ENCODE measurements around the gene SPATA2. TPM values are rescaled to one million over a fixed set of nuclear protein-coding genes. Genes with fewer than 3 reads are reported as not detected.

The SPATA2 gene
- total RNA-seq, 1 donor from 2014 or later = 9.7 TPM

DNA sequence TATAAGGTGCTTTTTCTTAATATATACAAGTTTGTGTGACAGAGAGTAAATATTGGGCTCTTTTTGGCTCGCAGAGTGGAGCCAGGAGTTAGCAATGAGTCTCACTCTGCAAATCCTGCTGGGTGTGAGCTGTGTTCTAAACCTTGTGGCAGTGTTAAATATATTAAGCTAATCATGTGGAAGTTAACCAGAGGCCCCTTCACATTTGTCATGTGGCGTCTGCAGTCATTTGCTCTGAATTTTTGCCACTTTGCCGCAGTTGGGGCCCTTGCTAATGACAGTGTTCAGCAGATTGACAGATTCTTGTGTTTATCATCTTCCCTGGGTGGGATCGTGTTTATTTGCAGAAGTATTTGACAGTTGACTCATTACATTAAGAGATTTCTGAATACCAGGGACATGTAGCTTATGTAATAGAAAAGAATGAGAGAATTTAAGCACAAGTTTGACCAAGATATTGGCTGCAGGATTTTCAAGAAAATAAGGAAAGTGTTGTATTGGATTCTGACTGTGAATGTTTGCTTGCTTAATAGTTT is 37.9 kb downstream of the SPATA2 start:
- H3K9me3 Mint-ChIP-seq (ENCODE audit: unreplicated experiment) = no peaks in the 10 kb centered on the region
- no peak for DNase-seq
- no peak overlapping the region for H3K4me3 Mint-ChIP-seq (ENCODE audit: unreplicated experiment)
- H3K36me3 Mint-ChIP-seq (ENCODE audit: unreplicated experiment) = no peaks in the 10 kb centered on the region
- H3K27ac Mint-ChIP-seq (ENCODE audit: unreplicated experiment) = no peak overlapping the region
- peaks cover 2% of the 10 kb centered on the region for H3K4me1 Mint-ChIP-seq (ENCODE audit: low read depth, unreplicated experiment)
- TF ChIP-seq, protein P1, sequence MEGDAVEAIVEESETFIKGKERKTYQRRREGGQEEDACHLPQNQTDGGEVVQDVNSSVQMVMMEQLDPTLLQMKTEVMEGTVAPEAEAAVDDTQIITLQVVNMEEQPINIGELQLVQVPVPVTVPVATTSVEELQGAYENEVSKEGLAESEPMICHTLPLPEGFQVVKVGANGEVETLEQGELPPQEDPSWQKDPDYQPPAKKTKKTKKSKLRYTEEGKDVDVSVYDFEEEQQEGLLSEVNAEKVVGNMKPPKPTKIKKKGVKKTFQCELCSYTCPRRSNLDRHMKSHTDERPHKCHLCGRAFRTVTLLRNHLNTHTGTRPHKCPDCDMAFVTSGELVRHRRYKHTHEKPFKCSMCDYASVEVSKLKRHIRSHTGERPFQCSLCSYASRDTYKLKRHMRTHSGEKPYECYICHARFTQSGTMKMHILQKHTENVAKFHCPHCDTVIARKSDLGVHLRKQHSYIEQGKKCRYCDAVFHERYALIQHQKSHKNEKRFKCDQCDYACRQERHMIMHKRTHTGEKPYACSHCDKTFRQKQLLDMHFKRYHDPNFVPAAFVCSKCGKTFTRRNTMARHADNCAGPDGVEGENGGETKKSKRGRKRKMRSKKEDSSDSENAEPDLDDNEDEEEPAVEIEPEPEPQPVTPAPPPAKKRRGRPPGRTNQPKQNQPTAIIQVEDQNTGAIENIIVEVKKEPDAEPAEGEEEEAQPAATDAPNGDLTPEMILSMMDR (IDR thresholded peaks at IDR 0.05; ENCODE audit: partially characterized antibody, unreplicated experiment) = no peak
- H3K27me3 Mint-ChIP-seq (ENCODE audit: unreplicated experiment) = no peaks in the 10 kb centered on the region

DNA sequence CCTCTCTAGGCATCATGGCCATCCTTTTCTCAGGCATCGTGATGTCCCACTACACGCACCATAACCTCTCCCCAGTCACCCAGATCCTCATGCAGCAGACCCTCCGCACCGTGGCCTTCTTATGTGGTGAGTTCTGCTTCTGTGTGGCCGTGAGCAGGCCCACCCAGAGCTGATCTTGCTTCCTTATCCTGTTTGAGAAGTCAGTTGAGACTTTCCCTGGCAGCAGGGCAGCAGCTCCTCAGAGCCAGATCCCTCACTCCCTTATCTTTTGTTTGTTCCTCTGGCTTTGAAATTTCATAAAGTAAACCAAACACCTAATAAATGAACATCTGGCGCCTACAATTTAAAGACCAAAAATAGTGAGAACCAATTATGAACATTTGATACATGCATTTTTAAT is 40.6 kb downstream of the SPATA2 start:
- Mint-ChIP-seq H3K27me3 (ENCODE audit: unreplicated experiment) (peaks cover 3% of the 10 kb centered on the region), H3K27ac (ENCODE audit: unreplicated experiment) (no peak overlapping the region), H3K36me3 (ENCODE audit: unreplicated experiment) (no peaks in the 10 kb centered on the region), H3K9me3 (ENCODE audit: unreplicated experiment) (no peaks in the 10 kb centered on the region), H3K4me1 (ENCODE audit: low read depth, unreplicated experiment) (peaks cover 3% of the 10 kb centered on the region), H3K4me3 (ENCODE audit: unreplicated experiment) (no peak overlapping the region)
- DNase-seq = no peak
- TF ChIP-seq, protein P1 (IDR thresholded peaks at IDR 0.05; ENCODE audit: partially characterized antibody, unreplicated experiment) = no peak

DNA sequence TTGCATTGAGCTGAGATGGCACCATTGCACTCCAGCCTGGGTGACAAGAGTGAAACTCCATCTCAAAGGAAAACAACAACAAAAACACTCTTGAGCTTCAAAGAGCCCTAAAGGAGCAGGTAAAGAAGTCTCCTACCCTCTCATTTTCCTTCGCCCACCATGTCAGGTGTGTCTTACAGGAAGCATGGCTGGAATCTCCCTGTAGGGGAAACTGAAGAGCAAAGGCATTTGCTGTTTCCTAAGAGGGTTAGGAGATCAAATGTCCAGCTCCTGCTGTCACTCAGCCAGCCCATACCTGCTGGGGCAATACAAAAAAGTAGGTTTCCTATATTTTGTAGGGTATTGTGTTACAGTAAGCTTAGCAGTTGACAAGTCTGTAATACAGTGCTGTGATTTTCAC is 43.3 kb downstream of the SPATA2 start:
- Mint-ChIP-seq H3K27ac (ENCODE audit: unreplicated experiment) (no peak overlapping the region), H3K36me3 (ENCODE audit: unreplicated experiment) (no peaks in the 10 kb centered on the region), H3K27me3 (ENCODE audit: unreplicated experiment) (peaks cover 3% of the 10 kb centered on the region), H3K4me3 (ENCODE audit: unreplicated experiment) (no peak overlapping the region), H3K9me3 (ENCODE audit: unreplicated experiment) (no peaks in the 10 kb centered on the region), H3K4me1 (ENCODE audit: low read depth, unreplicated experiment) (peaks cover 10% of the 10 kb centered on the region)
- TF ChIP-seq, protein P1 (IDR thresholded peaks at IDR 0.05; ENCODE audit: partially characterized antibody, unreplicated experiment) = no peak
- no peak for DNase-seq

DNA sequence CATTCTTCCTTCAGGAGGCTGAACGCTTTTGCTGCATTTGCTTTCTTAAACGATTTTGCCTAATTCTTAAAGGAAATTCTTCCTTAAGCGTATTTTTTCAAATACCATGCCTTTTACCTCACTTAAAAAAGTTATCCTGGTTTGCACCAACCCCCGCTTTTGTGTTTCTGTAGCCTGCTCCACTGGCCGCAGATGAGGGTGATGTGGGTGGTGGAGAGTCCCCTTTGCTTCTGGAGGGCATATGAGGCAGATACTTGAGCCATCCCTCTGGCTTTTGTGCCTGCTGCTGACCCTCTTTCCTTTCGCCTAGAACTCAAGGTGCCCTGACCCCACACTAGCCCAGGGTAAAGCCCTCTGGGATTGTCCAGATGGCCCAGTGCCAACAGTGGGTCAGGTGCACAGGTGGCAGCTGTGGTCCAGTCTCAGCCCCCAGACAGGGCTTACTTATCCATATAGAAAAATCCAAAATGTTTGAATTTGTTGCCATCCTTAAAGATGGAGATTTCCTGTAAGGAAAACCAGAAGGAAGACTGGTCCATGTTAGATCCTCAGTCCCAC is 43.9 kb downstream of the SPATA2 start:
- H3K4me3 Mint-ChIP-seq (ENCODE audit: unreplicated experiment) = no peak overlapping the region
- H3K9me3 Mint-ChIP-seq (ENCODE audit: unreplicated experiment) = no peaks in the 10 kb centered on the region
- DNase-seq = no peak
- H3K27ac Mint-ChIP-seq (ENCODE audit: unreplicated experiment) = no peak overlapping the region
- TF ChIP-seq, protein P1 (IDR thresholded peaks at IDR 0.05; ENCODE audit: partially characterized antibody, unreplicated experiment) = no peak
- peaks cover 3% of the 10 kb centered on the region for H3K27me3 Mint-ChIP-seq (ENCODE audit: unreplicated experiment)
- H3K36me3 Mint-ChIP-seq (ENCODE audit: unreplicated experiment) = no peaks in the 10 kb centered on the region
- peaks cover 10% of the 10 kb centered on the region for H3K4me1 Mint-ChIP-seq (ENCODE audit: low read depth, unreplicated experiment)

DNA sequence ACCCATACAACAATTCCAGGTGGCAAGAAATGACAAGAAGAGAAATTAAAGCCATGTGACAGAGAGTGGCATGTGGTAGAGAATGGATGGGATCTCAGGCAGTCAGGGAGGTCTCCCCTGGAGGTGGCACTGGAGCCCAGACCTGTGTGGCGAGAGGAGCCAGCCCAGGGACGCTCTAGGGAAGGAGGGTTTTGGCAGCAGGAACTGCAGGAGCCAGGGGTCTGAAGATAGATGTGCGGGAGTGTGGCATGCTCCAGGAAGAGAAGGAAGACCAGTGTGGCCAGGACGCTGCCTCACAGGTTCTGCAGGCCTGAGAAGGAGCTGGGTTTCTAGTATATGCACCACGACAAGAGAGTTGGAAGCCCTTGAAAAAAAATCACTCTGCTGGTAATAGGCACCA is 45.1 kb downstream of the SPATA2 start:
- no peak overlapping the region for H3K27ac Mint-ChIP-seq (ENCODE audit: unreplicated experiment)
- H3K27me3 Mint-ChIP-seq (ENCODE audit: unreplicated experiment) = peaks cover 3% of the 10 kb centered on the region
- H3K4me1 Mint-ChIP-seq (ENCODE audit: low read depth, unreplicated experiment) = peaks cover 10% of the 10 kb centered on the region
- TF ChIP-seq, protein P1 (IDR thresholded peaks at IDR 0.05; ENCODE audit: partially characterized antibody, unreplicated experiment) = no peak
- no peaks in the 10 kb centered on the region for H3K9me3 Mint-ChIP-seq (ENCODE audit: unreplicated experiment)
- H3K36me3 Mint-ChIP-seq (ENCODE audit: unreplicated experiment) = no peaks in the 10 kb centered on the region
- no peak for DNase-seq
- H3K4me3 Mint-ChIP-seq (ENCODE audit: unreplicated experiment) = no peak overlapping the region
